PC-3 (cell line): ENCODE data around the gene BBC3. TPM values are rescaled to one million over a fixed set of nuclear protein-coding genes. Genes with fewer than 3 reads are reported as not detected.
A peak's percentile ranks its signal among the peaks of the same experiment; 100 is the strongest.

Experiments
- ATAC-seq: fragments of 200-7000 bp; cut with Tn5 transposase; 2 replicates; pipeline ENCODE4 v1.9.1; 2020; ENCODE audit warnings: mild to moderate bottlenecking, moderate library complexity
- BruUV-seq: library from RNA; stranded (reverse); fragments of 400-500 nt; replicated peaks from 2 replicates; lab custom pipeline; 2021; lab: Mats Ljungman, UMichigan
- CTCF ChIA-PET: fragments of 300-600 bp; sonication (Branson Sonifier 250); formaldehyde crosslinking; loops from one replicate; lab custom pipeline; 2022; ENCODE audit warnings: antibody characterized with exemption; lab: Charles Lee
- POLR2A ChIA-PET: fragments of 300-600 bp; sonication (Branson Sonifier 250); formaldehyde crosslinking; loops from one replicate; lab custom pipeline; 2022; ENCODE audit warnings: antibody characterized with exemption; ENCODE audit not compliant: unreplicated experiment; lab: Charles Lee
- DNase-seq: peaks from one replicate; pipeline ENCODE4 v3.0.0-alpha.2; 2015
- H2AFZ ChIP-seq: fragments of 300-600 bp; sonication (generic); 2 replicates; pipeline ENCODE4 v1.6.0; 2016; ENCODE audit warnings: antibody characterized with exemption, low read length
- H3F3A ChIP-seq: fragments of 300-600 bp; sonication (generic); one replicate; pipeline ENCODE4 v1.6.0; 2017; ENCODE audit warnings: antibody characterized with exemption, low read length, control low read depth, mild to moderate bottlenecking; ENCODE audit not compliant: unreplicated experiment
- H3K27ac ChIP-seq: fragments of 300-600 bp; sonication (generic); 2 replicates; pipeline ENCODE4 v1.5.1; 2016; ENCODE audit warnings: mild to moderate bottlenecking, low read length
- H3K27me3 ChIP-seq: fragments of 300-600 bp; sonication (generic); 2 replicates; pipeline ENCODE4 v1.6.1; 2016; ENCODE audit warnings: low read length, mixed read lengths
- H3K36me3 ChIP-seq: fragments of 300-600 bp; sonication (generic); 2 replicates; pipeline ENCODE4 v1.6.1; 2016; ENCODE audit warnings: low read depth, mixed run types, low read length, mixed read lengths
- H3K4me1 ChIP-seq: fragments of 300-600 bp; sonication (generic); 2 replicates; pipeline ENCODE4 v1.5.1; 2016; ENCODE audit warnings: low read length; ENCODE audit not compliant: insufficient read depth
- H3K4me2 ChIP-seq: fragments of 300-600 bp; sonication (generic); 2 replicates; pipeline ENCODE4 v1.6.0; 2016; ENCODE audit warnings: low read length
- H3K4me3 ChIP-seq: fragments of 300-600 bp; sonication (generic); 2 replicates; pipeline ENCODE4 v1.5.1; 2016; ENCODE audit warnings: mild to moderate bottlenecking, low read length, mixed read lengths
- H3K79me2 ChIP-seq: fragments of 300-600 bp; sonication (generic); 2 replicates; pipeline ENCODE4 v1.6.1; 2017; ENCODE audit warnings: low read length, mixed read lengths
- H3K9ac ChIP-seq: fragments of 300-600 bp; sonication (generic); 2 replicates; pipeline ENCODE4 v1.6.0; 2016; ENCODE audit warnings: mild to moderate bottlenecking, low read length
- H3K9me2 ChIP-seq: fragments of 300-600 bp; sonication (generic); replicated peaks from 2 replicates; pipeline ENCODE4 v1.6.1; 2016; ENCODE audit warnings: mixed run types, low read length, mixed read lengths
- H3K9me3 ChIP-seq: fragments of 300-600 bp; sonication (generic); 2 replicates; pipeline ENCODE4 v1.6.1; 2016; ENCODE audit warnings: low read length, mixed read lengths
- H4K20me1 ChIP-seq: fragments of 300-600 bp; sonication (generic); 2 replicates; pipeline ENCODE4 v1.6.1; 2016; ENCODE audit warnings: low read length, mixed read lengths
- CTCF ChIP-seq: fragments of 300-600 bp; sonication (generic); conservative IDR thresholded peaks from 2 replicates; pipeline ENCODE4 v1.5.1; 2017; ENCODE audit warnings: antibody characterized with exemption, low read depth, mild to moderate bottlenecking, low read length
- EZH2 ChIP-seq: fragments of 300-600 bp; sonication (generic); IDR thresholded peaks from one replicate; pipeline ENCODE4 v1.6.1; 2017; ENCODE audit warnings: antibody characterized with exemption, mild to moderate bottlenecking, low read length; ENCODE audit not compliant: unreplicated experiment
- EZH2phosphoT487 ChIP-seq: fragments of 300-600 bp; sonication (generic); IDR thresholded peaks from 2 replicates; pipeline ENCODE4 v1.6.1; 2018; ENCODE audit warnings: mild to moderate bottlenecking, antibody characterized with exemption, low read length, borderline replicate concordance
- intact Hi-C: fragments of 100-400 bp; cut with micrococcal nuclease; formaldehyde crosslinking; loops from 2 replicates; pipeline ENCODE4 v1.9.0; 2023
- total RNA-seq: library from RNA; depleted of rRNA; stranded (reverse); fragments of >200 nt; gene quantifications from 2 replicates; pipeline ENCODE4 v1.2.3, GENCODE V29; 2014

Gene BBC3
- total RNA-seq, 1 experiment from 2014 or later: 2.9 TPM

GRCh38 chr19:47226426-47227351, 4.3 kb downstream of the BBC3 start:
- Histone ChIP-seq H2AFZ (no peak overlapping the region), H3K27me3 (no peaks in the 10 kb centered on the region), H3K9me3 (no peaks in the 10 kb centered on the region), H4K20me1 (no peaks in the 10 kb centered on the region), H3K9me2 (no peaks in the 10 kb centered on the region), H3K27ac (0 out of 2 replicates have a peak overlapping the region, but pooled peaks have one; percentile 13), H3K79me2 (no peaks in the 10 kb centered on the region), H3K36me3 (no peaks in the 10 kb centered on the region), H3K4me2 (peak overlapping the region; percentile 88), H3K4me1 (peaks cover 29% of the 10 kb centered on the region), H3F3A (no peaks in the 10 kb centered on the region), H3K9ac (peak overlapping the region; percentile 56), H3K4me3 (peak overlapping the region; percentile 64)
- intact Hi-C loops: no loop called here
- ChIA-PET POLR2A (interaction anchor here (1.0 kb wide), 1 partner anchor 17 kb away, joined by 23 read pairs; no protein-coding TSS in a partner anchor), CTCF (interaction anchor here (0.6 to 1.3 kb wide), 4 partner anchors 18 to 123 kb away, joined by 6 to 9 read pairs (median 6); no protein-coding TSS in a partner anchor)
- BruUV-seq: TSS peak; percentile 88
- peak; percentile 28 for DNase-seq
- ATAC-seq: 0 out of 2 replicates have a peak, but pooled peaks have one; percentile 11
- TF ChIP-seq EZH2phosphoT487 (no peak), CTCF (no peak), EZH2 (no peak)

GRCh38 chr19:47225746-47226425, 5.1 kb downstream of the BBC3 start:
- peak; percentile 81 for DNase-seq
- Histone ChIP-seq H3K4me1 (peaks cover 25% of the 10 kb centered on the region), H3K27ac (peak overlapping the region; percentile 40), H3K4me3 (peak overlapping the region; percentile 64), H3K36me3 (no peaks in the 10 kb centered on the region), H2AFZ (peak overlapping the region; percentile 86), H3K4me2 (peak overlapping the region; percentile 88), H3K27me3 (no peaks in the 10 kb centered on the region), H4K20me1 (no peaks in the 10 kb centered on the region), H3F3A (no peaks in the 10 kb centered on the region), H3K79me2 (no peaks in the 10 kb centered on the region), H3K9ac (peak overlapping the region; percentile 56), H3K9me3 (no peaks in the 10 kb centered on the region), H3K9me2 (no peaks in the 10 kb centered on the region)
- intact Hi-C loops: no loop called here
- POLR2A ChIA-PET: interaction anchor here (0.7 to 1.0 kb wide), 2 partner anchors 18 to 31 kb away, joined by 3 to 23 read pairs; no protein-coding TSS in a partner anchor
- no TSS peak for BruUV-seq
- ATAC-seq: peak; percentile 63
- CTCF ChIA-PET: interaction anchor here (0.8 to 1.3 kb wide), 2 partner anchors 18 to 43 kb away, joined by 6 read pairs; no protein-coding TSS in a partner anchor
- TF ChIP-seq CTCF (no peak), EZH2phosphoT487 (no peak), EZH2 (no peak)
